B cell (primary cell): ENCODE measurements around the gene XXYLT1. TPM values are rescaled to one million over a fixed set of nuclear protein-coding genes. Genes with fewer than 3 reads are reported as not detected.

Experiments used
- ATAC-seq: fragments of 200-7000 bp; cut with Tn5 transposase; one replicate; pipeline ENCODE4 v1.10.0; 2021; ENCODE audit warnings: low read depth, mild to moderate bottlenecking, moderate number of reproducible peaks, moderate library complexity
- CTCF ChIA-PET: fragments of 350-600 bp; sonication (Branson Sonifier 250); formaldehyde crosslinking; loops from one replicate; lab custom pipeline; 2021; ENCODE audit warnings: antibody characterized with exemption, inconsistent platforms; lab: Charles Lee
- POLR2A ChIA-PET: fragments of 350-600 bp; sonication (Branson Sonifier 250); formaldehyde crosslinking; loops from one replicate; lab custom pipeline; 2021; ENCODE audit warnings: antibody characterized with exemption; lab: Charles Lee
- DNase-seq: peaks from one replicate; pipeline ENCODE4 v3.0.0; 2013
- H2AFZ ChIP-seq: 2 replicates; pipeline ENCODE4 v1.6.1; 2012; ENCODE audit warnings: mild to moderate bottlenecking, low read depth, low read length; ENCODE audit not compliant: insufficient read depth, poor library complexity, severe bottlenecking
- H3K27ac ChIP-seq, 2 donors: 1 replicate in 1 of 2; 2 replicates in 1 of 2; pipeline ENCODE4 v1.5.1; 2012 to 2013; ENCODE audit warnings: low read length in 2 of 2, mild to moderate bottlenecking in 2 of 2, moderate library complexity in 1 of 2
- H3K27me3 ChIP-seq, 4 experiments: fragments of 200-600 bp in 1 of 4; sonication (generic) in 1 of 4; replicated peaks in 1 of 4; 1 replicate in 2 of 4; 2 replicates in 2 of 4; pipeline versions ENCODE4 v1.6.1 to v1.7.0; 2013 to 2016; ENCODE audit warnings: low read length in 3 of 4, mild to moderate bottlenecking in 2 of 4, mixed read lengths in 1 of 4, moderate library complexity in 1 of 4; ENCODE audit not compliant: insufficient read depth in 4 of 4, control insufficient read depth in 3 of 4; ENCODE audit errors: control extremely low read depth in 1 of 4
- H3K36me3 ChIP-seq, 2 experiments: replicated peaks in 1 of 2; 1 replicate in 1 of 2; 2 replicates in 1 of 2; pipeline versions ENCODE4 v1.6.1 to v1.7.1; 2013; ENCODE audit warnings: low read length in 1 of 2; ENCODE audit not compliant: insufficient read depth in 2 of 2, control insufficient read depth in 1 of 2; ENCODE audit errors: control extremely low read depth in 1 of 2, extremely low read depth in 1 of 2
- H3K4me1 ChIP-seq, 2 donors: fragments of 200-600 bp in 1 of 2; sonication (generic) in 1 of 2; 1 replicate in 1 of 2; 2 replicates in 1 of 2; pipeline versions ENCODE4 v1.5.1 to v1.6.1; 2013 to 2017; ENCODE audit warnings: low read length in 2 of 2; ENCODE audit not compliant: control insufficient read depth in 2 of 2, insufficient read depth in 2 of 2
- H3K4me2 ChIP-seq: replicated peaks from 2 replicates; pipeline ENCODE3; 2012; ENCODE audit warnings: mild to moderate bottlenecking, low read depth, low read length; ENCODE audit not compliant: poor library complexity, severe bottlenecking
- H3K4me3 ChIP-seq, 5 experiments: fragments of 200-600 bp in 1 of 5; sonication (generic) in 1 of 5; 1 replicate in 3 of 5; 2 replicates in 2 of 5; pipeline versions ENCODE4 v1.5.1 to v1.7.0; 2011 to 2016; ENCODE audit warnings: low read length in 4 of 5, mild to moderate bottlenecking in 4 of 5, low read depth in 2 of 5, control low read depth in 1 of 5, moderate library complexity in 1 of 5; ENCODE audit not compliant: insufficient read depth in 1 of 5; ENCODE audit errors: control extremely low read depth in 1 of 5, extremely low read depth in 1 of 5
- H3K79me2 ChIP-seq: fragments of 200-600 bp; sonication (generic); one replicate; pipeline ENCODE4 v1.6.0; 2016; ENCODE audit warnings: low read length; ENCODE audit not compliant: control insufficient read depth, insufficient read depth
- H3K9ac ChIP-seq: fragments of 200-600 bp; sonication (generic); 2 replicates; pipeline ENCODE4 v1.6.1; 2017; ENCODE audit warnings: mild to moderate bottlenecking, low read length, moderate library complexity
- H3K9me3 ChIP-seq, 3 donors: one replicate each; pipeline versions ENCODE4 v1.6.1 to v1.7.1; 2013; ENCODE audit warnings: low read length in 2 of 3; ENCODE audit not compliant: control insufficient read depth in 2 of 3, insufficient read depth in 1 of 3; ENCODE audit errors: control extremely low read depth in 1 of 3
- H4K20me1 ChIP-seq: 2 replicates; pipeline ENCODE4 v1.6.0; 2012; ENCODE audit warnings: mild to moderate bottlenecking, low read length; ENCODE audit not compliant: insufficient read depth, control insufficient read depth, poor library complexity, severe bottlenecking
- H3K27ac Mint-ChIP-seq: one replicate; pipeline ENCODE4 v1.8.0; 2021; ENCODE audit warnings: mixed read lengths
- H3K27me3 Mint-ChIP-seq: one replicate; pipeline ENCODE4 v1.8.0; 2021; ENCODE audit warnings: mixed read lengths
- H3K4me1 Mint-ChIP-seq: one replicate; pipeline ENCODE4 v1.8.0; 2021; ENCODE audit warnings: mixed read lengths
- H3K4me3 Mint-ChIP-seq: one replicate; pipeline ENCODE4 v1.8.0; 2021; ENCODE audit warnings: mixed read lengths
- H3K9me3 Mint-ChIP-seq: one replicate; pipeline ENCODE4 v1.8.0; 2022; ENCODE audit warnings: mixed read lengths; ENCODE audit not compliant: insufficient read depth
- EZH2 ChIP-seq: IDR thresholded peaks from 2 replicates; pipeline ENCODE4 v1.6.1; 2012; ENCODE audit warnings: borderline replicate concordance, low read depth, mild to moderate bottlenecking, moderate library complexity, low read length; ENCODE audit not compliant: insufficient read depth, poor library complexity, severe bottlenecking
- WGBS: methylation state at CpG from one replicate; pipeline ENCODE4 v1.1.5; 2013; ENCODE audit warnings: missing lambda C conversion rate; ENCODE audit not compliant: insufficient coverage; 5-methylcytosine and 5-hydroxymethylcytosine counted together
- intact Hi-C: fragments of 100-400 bp; cut with micrococcal nuclease; formaldehyde crosslinking; loops from one replicate; pipeline ENCODE4 v1.10.0; 2022
- polyA plus RNA-seq: library from polyadenylated mRNA; depleted of rRNA; stranded (reverse); fragments of >200 nt; gene quantifications from 2 replicates; pipeline ENCODE4 v1.2.3, GENCODE V29; 2012
- total RNA-seq, 2 donors: library from RNA; stranded (reverse); fragments of 120-200 nt in 1 of 2; gene quantifications; 1 replicate in 1 of 2; 2 replicates in 1 of 2; pipeline versions ENCODE4 v1.2.3 to v1.2.4, GENCODE V29; 2013 to 2022
- TF ChIP-seq, protein P1 (sequence below): fragments of 200-600 bp; IDR thresholded peaks from one replicate; pipeline ENCODE4 v1.8.0; 2022; ENCODE audit warnings: antibody characterized with exemption, mild to moderate bottlenecking

XXYLT1 gene
- total and polyA plus RNA-seq, 2 donors (not counting 1 experiment from before 2014, with no cell fraction given): 2.6 to 11.2 TPM

DNA sequence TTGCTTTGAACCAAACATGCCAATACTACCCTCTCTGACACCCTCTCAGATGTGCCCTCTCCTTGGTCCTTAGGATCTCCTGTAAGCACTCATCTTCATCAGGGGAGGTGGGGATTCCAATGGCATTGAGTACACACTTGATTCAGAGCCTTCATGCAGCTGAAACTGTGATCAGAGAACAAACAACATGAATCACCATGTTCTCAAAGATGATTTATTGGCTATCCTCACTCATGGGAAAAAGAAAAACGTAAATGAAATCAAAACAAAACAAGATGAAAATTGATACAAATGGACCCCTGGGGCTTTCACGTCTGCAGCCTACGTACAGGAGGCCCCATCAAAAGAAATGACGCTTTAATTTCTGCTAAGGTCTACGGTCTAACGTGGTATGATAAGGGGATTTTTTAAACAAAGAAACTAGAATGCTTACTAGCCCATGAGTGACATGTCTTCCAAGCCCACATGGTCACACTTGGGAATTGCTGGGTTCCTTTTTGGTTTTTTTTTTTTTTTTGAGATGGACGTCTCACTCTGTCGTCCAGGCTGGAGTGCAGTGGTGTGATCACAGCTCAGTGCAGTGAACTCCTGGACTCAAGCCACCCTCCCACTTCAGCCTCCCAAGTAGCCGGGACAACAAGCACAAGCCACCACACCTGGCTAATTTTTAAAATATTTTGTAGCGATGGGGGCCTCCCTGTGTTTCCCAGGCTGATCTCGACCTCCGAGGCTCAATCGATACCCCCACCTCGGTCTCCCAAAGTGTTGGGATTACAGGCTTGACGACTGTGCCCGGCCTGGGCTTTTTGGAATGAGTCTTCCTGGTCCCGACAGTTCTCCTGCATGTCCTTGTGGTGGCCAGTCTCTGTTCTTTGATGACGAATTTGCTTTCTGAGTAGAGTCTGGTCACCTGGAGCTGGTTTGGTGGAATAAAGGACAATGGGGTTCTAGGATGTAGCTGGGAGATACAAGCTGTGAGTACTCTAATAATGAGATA lies 202.6 kb downstream of the XXYLT1 start:
- intact Hi-C loops: no loop called here
- ChIA-PET CTCF (no interaction called here), POLR2A (no interaction called here)
- ATAC-seq (no peak), DNase-seq (no peak)
- Histone ChIP-seq H2AFZ (no peak overlapping the region), H3K36me3 (peaks cover 0 to 5% of the 10 kb centered on the region in 2 experiments), H3K9me3 (no peaks in the 10 kb centered on the region), H3K4me2 (no peak overlapping the region), H3K4me3 (no peak overlapping the region), H3K9ac (no peak overlapping the region), H3K27me3 (no peaks in the 10 kb centered on the region), H3K79me2 (no peaks in the 10 kb centered on the region), H3K27ac (no peak overlapping the region), H4K20me1 (no peaks in the 10 kb centered on the region), H3K4me1 (peaks cover 17 to 23% of the 10 kb centered on the region in 2 donors)
- H3K27me3 Mint-ChIP-seq: no peaks in the 10 kb centered on the region
- peaks cover 19% of the 10 kb centered on the region for H3K4me1 Mint-ChIP-seq
- H3K27ac Mint-ChIP-seq: no peak overlapping the region
- WGBS: 95% methylated on average over 9 of the region's 18 CpGs
- TF ChIP-seq, protein P1, sequence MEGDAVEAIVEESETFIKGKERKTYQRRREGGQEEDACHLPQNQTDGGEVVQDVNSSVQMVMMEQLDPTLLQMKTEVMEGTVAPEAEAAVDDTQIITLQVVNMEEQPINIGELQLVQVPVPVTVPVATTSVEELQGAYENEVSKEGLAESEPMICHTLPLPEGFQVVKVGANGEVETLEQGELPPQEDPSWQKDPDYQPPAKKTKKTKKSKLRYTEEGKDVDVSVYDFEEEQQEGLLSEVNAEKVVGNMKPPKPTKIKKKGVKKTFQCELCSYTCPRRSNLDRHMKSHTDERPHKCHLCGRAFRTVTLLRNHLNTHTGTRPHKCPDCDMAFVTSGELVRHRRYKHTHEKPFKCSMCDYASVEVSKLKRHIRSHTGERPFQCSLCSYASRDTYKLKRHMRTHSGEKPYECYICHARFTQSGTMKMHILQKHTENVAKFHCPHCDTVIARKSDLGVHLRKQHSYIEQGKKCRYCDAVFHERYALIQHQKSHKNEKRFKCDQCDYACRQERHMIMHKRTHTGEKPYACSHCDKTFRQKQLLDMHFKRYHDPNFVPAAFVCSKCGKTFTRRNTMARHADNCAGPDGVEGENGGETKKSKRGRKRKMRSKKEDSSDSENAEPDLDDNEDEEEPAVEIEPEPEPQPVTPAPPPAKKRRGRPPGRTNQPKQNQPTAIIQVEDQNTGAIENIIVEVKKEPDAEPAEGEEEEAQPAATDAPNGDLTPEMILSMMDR: no peak
- no peak for TF ChIP-seq EZH2
- no peaks in the 10 kb centered on the region for H3K9me3 Mint-ChIP-seq
- H3K4me3 Mint-ChIP-seq: no peak overlapping the region

DNA sequence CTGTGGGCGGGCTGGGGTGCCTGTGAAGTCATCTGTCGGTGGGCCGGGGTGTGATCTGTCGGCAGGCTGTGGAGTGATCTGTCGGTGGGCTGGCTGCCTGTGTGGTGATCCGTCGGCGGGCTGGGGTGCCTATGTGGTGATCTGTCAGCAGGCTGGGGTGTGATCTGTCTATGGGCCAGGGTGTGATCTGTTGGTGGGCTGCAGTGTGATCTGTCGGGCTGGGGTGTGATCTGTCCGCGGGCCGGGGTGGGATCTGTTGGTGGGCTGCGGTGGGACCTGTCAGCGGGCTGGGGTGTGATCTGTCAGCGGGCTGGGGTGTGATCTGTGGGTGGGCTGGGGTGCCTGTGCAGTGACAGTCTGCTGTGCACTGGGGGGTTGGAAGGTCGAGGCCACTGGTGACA lies 204.5 kb downstream of the XXYLT1 start:
- H2AFZ ChIP-seq: no peak overlapping the region
- POLR2A ChIA-PET: no interaction called here
- no peaks in the 10 kb centered on the region for H4K20me1 ChIP-seq
- H3K4me1 Mint-ChIP-seq: peaks cover 24% of the 10 kb centered on the region
- no peak overlapping the region for H3K4me3 Mint-ChIP-seq
- peaks cover 0 to 5% of the 10 kb centered on the region in 2 experiments for H3K36me3 ChIP-seq
- H3K79me2 ChIP-seq: no peaks in the 10 kb centered on the region
- no peak for DNase-seq
- H3K27me3 ChIP-seq: no peaks in the 10 kb centered on the region
- CTCF ChIA-PET: no interaction called here
- H3K27ac Mint-ChIP-seq: no peak overlapping the region
- H3K9me3 Mint-ChIP-seq: no peaks in the 10 kb centered on the region
- no peaks in the 10 kb centered on the region for H3K9me3 ChIP-seq
- intact Hi-C loops: no loop called here
- no peak overlapping the region for H3K4me2 ChIP-seq
- peaks cover 3% of the 10 kb centered on the region for H3K27me3 Mint-ChIP-seq
- no peak overlapping the region for H3K27ac ChIP-seq
- peaks cover 17 to 22% of the 10 kb centered on the region in 2 donors for H3K4me1 ChIP-seq
- no peak for ATAC-seq
- no CpG with 5 or more reads among the region's 16 CpGs for WGBS
- TF ChIP-seq EZH2: no peak
- TF ChIP-seq, protein P1: no peak
- H3K4me3 ChIP-seq: no peak overlapping the region
- H3K9ac ChIP-seq: no peak overlapping the region
